ENCODE measurements around the gene RPL10L.

RPL10L gene

DNA sequence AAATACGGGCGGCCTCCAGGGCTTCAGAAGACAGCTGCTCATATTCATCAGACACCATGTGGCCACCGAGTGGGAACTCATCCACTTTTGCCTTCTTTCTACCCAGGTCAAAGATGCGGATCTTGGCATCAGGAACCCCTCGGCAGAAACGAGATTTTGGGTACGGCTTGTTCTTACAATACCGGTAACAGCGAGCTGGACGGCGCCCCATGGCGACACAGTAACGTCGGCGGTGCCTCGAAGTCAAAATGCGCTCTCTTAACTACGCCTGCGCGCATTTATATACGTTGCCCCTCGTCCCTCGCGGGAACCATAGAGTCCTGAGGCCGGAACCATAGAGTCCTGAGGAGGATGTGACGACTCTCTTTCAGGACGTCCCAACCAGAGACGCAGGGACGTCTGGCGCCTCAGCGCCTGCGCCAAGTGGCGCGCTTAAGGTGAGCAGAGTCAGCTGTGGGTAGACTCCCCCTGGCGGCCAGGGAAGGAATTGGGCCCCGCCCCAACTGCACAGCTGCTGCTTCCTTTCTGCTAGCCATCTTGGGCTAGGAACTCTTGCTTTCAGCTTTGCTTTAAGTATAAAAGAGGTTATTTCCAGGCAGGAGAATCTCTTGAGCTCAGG lies at the start of gene RPL10L:
TSS of gene RPL10L (minus strand) at position 256 of the 619 bp plus-strand sequence. CDS start at position 211, 45 bp downstream.
- no peak for DNase-seq

DNA sequence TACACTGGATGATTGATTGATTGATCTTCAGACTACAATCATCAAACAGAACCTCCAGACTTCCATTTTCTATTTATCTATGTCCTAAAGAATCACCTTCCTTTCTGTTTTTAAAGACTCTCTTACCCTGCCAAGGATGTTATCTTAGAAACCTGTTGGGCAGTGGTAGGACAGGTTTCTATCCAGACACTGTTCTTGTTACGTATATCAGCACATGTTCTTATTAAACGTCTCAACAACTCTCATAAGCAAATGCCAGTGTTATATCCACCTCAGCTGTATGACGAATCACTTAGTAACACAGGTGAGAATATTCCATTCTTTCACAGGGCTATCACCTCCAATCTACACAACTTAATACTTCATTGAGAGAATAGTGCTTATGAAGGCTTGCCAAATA lies 40.2 kb upstream of the RPL10L start:
- DNase-seq, result no peak

GRCh38 chr14:46686652-46687051 lies 35.1 kb upstream of the RPL10L start:
- DNase-seq, result no peak

DNA sequence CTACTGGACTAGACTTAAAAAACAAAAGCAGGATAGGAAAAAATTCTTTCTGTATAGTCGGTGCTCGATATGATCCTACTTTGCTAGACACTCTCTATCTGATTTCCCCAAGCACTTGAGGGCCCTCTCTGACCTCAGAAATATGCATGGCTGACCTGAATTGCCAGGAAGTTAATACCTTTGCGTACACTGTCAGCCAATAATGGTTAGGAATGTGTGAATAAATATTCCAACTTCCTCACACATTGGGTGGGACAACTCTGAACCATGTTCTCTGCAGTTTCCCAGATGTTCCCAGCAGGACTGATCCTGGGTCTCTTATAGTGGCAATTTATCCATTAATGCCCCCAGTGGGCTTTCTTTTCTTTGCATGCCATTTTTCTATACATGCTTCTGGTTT lies 20.5 kb upstream of the RPL10L start:
- DNase-seq, result no peak

GRCh38 chr14:46663382-46663781 lies 11.8 kb upstream of the RPL10L start:
- no peak for DNase-seq

DNA sequence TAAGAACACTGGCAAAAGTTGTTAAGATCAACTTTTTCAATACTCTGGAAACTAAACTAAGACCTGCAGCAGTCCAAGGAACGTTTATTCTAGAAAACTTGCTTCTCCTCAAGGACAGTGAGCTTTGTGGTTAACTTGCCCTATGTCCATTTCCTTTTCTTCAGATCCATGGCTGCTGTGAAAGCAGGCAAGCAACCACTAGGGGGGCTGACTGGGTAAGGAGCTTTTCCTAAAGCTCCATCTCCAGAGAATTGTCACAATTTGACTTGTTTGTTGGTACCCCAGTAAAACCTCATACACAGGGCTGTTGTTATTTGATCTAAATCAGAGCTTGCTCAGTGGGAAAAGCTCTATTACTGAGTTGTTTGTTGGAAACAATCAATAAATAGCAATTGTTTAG lies 10.1 kb upstream of the RPL10L start:
- DNase-seq, result no peak

GRCh38 chr14:46653031-46653755 lies 1.6 kb upstream of the RPL10L start:
- no peak for DNase-seq

DNA sequence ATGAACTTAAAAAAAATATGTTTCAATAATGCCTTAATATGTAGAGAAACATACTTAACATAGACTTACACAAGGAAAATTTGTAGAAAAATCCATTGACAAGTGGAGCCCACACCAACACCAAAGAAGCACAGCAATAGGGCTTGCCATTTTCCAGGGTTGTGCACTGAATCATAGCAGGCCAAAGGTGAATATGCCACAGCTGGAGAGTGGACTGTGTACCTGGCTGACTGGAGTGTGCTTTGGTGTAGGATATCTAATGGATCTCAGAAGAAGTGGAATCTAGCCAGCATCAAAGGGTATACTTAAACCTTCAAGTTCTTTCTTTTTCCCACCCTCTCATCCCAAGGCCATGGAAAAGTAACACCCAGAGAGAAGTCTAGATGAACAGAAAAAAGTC lies 4.8 kb downstream of the RPL10L start:
- no peak for DNase-seq

DNA sequence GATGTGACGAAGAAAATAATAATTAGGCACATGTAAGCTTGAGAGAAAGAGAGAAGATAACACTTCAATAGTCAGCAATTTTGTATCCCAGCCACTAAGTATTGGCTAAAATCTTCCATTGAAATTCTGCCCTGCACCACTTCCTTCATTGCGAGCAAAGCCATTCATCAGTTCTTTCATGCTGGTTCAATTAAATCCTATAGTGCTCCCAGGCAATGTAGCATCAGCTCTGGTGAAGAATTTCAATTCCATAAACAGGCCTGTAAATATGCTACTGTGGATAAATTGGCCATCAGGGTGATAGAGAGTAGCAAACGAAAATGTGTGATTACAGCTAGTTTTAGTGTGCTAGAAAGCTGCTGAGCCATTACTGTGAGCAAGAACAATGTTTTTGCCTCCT lies 24.7 kb downstream of the RPL10L start:
- no peak for DNase-seq
